ENCODE results near the gene OSCAR.
"Not testable (repeated sequence)": the region's sequence is repeated elsewhere in the genome, so short reads cannot be mapped to it uniquely, and the experiment has no call there.

Gene OSCAR

DNA sequence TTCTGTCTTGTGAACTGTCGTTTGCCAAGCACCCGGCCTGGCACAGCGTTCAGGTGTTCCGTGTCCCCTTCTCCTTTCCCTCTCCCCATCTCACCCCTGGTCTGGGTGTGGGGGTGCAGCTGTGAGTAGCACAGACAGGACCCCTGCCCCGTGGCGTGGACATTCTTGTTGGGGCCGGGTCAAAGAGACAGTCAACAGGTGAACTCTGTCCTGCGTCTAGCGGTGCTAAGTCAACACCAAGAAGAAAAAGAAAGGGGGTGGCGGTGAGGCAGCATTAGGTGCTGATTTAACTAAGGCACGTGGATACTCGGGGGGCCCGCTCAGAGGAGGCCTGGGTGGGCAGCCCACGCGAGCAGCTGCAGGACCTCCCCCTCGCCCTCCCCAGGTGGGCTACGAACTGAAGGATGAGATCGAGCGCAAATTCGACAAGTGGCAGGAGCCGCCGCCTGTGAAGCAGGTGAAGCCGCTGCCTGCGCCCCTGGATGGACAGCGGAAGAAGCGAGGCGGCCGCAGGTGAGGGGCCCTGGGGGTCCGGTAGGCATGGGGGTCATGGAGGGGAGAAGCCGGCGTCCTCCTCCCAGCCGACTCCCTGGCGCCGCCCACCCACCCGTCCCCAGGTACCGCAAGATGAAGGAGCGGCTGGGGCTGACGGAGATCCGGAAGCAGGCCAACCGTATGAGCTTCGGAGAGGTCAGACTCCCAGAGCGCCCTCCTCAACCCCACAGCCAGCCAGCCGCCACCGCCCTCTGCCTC, 27.3 kb upstream of the OSCAR start:
- DNase-seq (ENCODE audit: low read depth in 3 of 3, low spot score in 1 of 3): no peak

DNA sequence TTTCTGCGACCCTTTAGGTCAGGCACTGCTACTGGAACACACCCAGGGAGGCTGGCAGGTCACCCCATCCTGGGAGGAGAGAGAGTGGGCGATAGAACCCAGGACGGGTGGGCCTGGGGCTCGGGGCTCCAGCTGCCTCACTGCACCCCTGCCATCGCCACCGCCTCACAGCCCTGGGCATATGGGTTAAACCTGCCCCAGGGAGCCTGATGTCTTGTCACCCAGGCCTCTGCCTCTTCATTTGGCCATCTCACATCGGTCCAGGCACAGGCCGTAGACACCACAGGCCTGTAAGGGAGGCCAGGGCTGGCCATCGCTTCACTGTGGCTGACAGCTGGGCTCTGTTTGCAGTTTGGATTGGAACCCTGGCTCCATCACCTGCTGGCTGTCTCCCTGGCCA, 25.1 kb upstream of the OSCAR start:
- no peak for DNase-seq (ENCODE audit: low read depth in 3 of 3, low spot score in 1 of 3)

DNA sequence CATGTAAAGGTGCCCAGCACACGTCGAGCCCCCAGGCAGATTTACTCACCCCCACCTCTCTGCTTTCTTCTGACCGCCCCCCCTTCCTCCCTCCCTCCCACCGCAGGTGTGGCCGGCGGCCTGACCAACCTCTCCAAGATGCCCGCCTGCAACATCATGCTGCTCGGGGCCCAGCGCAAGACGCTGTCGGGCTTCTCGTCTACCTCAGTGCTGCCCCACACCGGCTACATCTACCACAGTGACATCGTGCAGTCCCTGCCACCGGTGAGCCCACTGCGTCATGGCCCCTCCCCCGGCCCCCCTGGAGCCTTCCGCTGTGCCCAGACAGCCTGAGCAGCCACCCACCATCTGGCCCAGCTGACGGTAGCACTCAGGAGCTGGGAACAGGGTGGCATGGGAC, 23.8 kb upstream of the OSCAR start:
- no peak for DNase-seq (ENCODE audit: low read depth in 3 of 3, low spot score in 1 of 3)

DNA sequence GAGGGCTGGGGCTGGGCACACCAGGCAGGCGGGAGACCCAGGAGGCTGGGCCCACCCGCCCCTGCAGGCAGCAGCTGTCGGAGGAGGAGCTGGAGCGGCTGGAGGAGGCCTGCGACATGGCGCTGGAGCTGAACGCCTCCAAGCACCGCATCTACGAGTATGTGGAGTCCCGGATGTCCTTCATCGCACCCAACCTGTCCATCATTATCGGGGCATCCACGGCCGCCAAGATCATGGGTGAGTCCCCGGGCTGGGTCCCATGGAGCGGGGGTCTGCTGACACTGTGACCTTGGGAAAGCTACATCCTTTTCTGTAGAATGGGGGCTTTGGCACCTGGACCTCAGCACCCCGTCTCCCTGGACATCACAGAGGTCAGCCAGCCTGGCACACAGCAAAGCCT, 23.1 kb upstream of the OSCAR start:
- DNase-seq (ENCODE audit: low read depth in 3 of 3, low spot score in 1 of 3): no peak

DNA sequence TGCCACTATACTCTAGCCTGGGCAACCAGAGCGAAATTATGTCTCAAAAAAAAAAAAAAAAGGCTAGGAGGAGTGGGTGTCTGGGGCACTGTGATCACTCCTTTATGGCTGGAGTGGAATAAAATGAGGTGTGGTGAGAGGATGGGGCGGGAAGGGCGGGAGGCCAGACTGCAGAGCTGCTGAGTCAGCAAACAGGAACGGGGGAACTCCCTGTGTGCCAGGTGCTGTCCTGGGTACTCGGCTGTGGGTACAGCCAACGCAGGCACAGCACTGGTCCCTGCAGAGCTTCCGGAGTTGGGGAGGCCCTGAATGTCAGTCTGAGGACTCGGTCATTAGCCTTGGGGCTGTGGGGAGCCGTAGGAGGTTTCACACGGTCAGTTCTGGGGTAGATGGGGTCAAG, 20.7 kb upstream of the OSCAR start:
- DNase-seq (ENCODE audit: low read depth in 3 of 3, low spot score in 1 of 3): no peak

DNA sequence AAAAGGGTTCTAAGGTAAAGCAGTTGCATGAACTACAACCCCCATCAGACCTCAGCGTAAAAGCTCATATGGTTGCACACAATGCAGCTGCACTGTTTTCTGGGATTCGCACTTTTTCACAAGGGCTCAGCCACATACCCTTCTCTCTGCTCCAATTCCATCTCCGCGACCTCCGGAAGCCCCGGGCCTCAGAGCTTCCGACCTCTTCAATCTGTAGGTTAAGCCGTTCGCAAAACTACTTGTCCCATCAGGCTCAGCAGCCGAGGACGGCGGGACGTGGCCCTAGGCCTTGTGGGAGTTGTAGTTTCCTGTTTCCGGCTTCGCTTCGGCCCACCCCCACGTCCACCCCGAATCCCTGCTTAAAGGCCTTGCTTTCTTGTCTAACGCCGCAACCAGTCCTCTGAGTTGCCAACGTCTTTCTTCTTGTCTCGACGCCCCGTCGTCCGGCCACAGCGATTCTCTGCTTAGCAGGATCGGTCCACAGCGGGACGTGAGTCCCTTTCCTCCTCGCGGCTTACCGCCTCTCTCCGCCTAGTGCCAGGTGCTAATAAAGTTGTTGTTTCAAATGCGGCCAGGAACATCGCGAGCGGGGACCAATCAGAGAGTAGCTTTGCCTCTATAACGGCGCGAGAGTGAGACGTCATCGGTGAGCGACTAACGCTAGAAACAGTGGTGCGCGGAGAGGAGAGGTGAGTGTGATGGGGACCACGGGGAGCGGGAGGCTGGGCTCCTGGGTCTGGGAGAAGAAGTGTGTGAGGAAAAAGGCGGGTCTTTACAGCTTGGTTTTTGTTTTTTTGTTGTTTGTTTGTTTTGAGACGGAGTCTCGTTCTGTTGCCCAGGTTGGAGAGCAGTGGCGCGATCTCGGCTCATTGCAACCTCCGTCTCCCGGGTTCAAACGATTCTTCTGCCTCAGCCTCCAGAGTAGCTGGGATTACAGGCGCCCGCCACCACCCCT, 14.8 kb upstream of the OSCAR start, which contains the start of the genes PRPF31 and TFPT:
PRPF31 (plus strand) TSS at position 646 of the 955 bp plus-strand sequence. CDS start 2,525 bp downstream, outside the sequence.
TFPT (minus strand) TSS at position 549 of the 955 bp plus-strand sequence; CDS start at position 161, 388 bp downstream.
- peak; percentile 85 to 90 (median 88) for DNase-seq (ENCODE audit: low read depth in 3 of 3, low spot score in 1 of 3)

DNA sequence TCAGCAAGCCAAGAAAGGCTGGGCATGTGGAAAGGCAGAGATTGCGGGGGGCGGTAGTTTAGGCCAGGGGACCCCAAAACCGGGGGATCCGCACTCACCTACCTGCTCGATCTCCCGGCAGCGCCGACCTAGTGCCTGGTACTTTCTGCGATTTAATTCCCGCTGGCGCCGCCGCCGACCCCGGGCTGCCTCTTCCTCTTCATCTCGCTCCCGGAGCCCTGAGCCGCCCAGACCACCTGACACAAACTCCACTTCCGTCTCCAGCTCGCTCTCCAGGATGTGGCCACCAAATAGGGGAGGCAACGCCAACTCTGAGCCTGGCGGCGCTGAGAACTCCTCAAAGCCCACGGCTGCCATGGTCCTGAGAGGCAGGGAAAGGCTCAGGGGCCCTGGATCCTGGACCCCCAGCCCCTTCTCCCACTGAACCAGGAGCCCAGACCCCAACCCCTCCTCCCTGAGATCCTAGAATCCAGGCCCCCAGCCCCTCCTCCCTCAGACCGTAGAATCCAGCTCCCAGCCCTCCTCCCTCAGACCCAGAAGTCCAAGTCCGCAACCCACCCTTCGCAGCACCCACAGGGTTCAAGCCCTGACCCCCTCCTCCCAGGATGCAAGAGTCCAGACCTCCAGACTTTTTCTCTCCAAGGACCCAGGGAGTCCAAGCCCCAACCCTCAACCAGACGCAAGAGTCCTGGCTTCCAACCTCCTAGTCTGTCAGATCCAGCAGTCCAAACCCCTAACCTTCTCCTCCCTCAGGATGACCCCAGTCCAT, 13.9 kb upstream of the OSCAR start:
- DNase-seq (ENCODE audit: low read depth in 3 of 3, low spot score in 1 of 3): no peak

DNA sequence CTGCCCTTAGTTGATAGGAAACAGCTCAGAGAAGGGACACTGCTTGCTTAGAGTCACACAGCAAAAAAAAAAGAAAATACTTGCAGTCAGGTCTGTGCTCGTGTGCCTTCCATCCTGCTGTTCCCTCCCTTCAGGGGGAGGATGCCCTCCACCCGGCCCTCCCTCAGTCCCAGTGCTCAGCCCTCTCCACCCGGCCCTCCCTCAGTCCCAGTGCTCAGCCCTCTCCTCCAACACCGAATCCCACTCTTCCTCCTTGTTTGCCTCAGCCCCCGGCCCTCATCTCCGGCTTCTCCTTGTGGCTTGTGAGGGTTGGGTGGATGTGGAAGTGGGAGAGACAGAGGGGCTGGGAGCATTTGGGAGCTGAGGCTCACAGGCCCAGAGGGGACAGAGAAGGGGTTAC, 9.0 kb upstream of the OSCAR start:
- no peak for DNase-seq (ENCODE audit: low read depth in 3 of 3, low spot score in 1 of 3)

DNA sequence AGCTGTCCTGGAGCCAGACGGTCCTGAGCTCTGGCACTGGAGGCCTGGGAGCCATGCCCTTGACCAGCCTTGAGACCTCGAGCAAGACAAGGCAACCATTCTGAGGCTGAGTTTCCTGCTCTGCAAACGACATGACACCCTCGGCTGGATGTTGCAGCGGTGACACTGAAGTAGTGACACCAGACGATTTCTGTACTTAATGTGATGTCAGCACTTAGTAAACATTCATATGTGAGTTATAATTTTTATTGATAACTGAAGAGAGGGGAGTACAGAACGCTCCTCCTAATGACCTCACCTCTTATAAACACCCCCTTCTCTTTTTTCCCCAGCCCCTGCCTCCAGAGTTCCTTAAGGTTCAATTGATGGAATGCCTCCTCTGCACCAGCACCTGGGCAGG, 7.9 kb upstream of the OSCAR start:
- DNase-seq (ENCODE audit: low read depth in 3 of 3, low spot score in 1 of 3): no peak

DNA sequence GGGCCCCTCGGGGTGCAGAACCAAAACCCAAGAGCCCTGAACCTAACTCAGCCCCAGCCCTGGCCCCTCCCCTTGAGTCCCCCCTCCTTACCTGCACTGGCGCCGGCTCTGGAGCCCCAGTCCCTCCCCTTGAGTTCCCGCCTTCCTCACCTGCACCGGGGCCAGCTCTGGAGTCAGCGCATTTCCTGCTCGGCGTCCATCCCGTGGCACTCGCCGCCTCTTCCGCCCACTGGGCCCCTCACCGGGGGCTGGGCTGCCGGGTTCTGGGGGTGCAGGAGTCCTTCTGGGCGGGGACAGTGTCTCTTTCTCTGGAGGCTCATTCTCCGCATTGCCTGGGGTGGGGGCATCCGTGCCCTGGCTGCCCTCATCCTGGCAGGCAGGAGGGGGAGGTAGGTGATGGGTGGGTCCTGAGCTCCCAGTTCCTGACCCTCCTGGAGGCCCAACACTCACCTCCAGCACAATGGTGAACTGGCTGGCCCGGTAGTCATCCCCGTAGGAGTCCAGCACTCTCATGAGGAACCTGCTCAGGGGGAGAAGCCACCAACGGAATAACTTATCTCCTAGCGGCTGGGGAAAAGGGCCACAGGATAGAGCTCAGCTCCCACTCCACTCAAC, 7.4 kb upstream of the OSCAR start:
- DNase-seq (ENCODE audit: low read depth in 3 of 3, low spot score in 1 of 3): no peak

DNA sequence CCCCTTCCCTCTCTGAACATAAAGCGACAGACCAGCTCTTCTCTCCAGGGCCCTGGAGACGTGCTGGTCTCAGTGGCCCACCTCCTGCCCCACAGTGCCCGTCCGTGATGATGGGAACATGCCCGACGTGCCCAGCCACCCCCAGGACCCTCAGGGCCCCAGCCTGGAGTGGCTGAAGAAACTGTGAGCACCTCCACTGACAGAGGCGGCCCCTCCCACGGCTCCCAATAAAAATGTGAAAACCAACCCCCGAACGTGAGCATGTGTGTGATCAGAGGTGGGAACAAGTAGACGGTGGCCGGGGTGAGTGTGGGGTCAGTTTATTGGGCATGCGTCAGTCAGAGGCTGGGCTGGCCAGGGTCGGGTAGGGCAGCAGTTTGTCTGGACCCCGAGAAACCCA, 6.1 kb upstream of the OSCAR start:
- no peak for DNase-seq (ENCODE audit: low read depth in 3 of 3, low spot score in 1 of 3)

DNA sequence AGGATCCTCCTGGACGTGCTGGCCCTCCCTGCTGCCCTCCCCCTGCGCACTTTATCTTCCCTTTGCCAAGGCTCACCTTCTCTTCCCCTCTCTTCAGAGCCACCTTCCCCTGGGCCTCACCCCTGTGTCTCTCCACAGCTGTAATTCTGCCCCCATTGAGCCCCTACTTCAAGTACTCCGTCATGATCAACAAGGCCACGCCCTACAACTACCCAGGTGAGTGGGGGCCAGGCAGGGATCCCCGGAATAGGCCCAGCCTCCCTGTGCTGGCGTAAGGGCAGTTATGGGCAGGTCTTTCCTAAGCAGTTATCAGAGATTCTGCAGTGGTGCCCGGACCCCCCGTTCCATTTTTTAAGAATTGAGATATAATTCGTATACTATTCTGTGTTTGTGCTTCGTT, 5.2 kb upstream of the OSCAR start:
- no peak for DNase-seq (ENCODE audit: low read depth in 3 of 3, low spot score in 1 of 3)

DNA sequence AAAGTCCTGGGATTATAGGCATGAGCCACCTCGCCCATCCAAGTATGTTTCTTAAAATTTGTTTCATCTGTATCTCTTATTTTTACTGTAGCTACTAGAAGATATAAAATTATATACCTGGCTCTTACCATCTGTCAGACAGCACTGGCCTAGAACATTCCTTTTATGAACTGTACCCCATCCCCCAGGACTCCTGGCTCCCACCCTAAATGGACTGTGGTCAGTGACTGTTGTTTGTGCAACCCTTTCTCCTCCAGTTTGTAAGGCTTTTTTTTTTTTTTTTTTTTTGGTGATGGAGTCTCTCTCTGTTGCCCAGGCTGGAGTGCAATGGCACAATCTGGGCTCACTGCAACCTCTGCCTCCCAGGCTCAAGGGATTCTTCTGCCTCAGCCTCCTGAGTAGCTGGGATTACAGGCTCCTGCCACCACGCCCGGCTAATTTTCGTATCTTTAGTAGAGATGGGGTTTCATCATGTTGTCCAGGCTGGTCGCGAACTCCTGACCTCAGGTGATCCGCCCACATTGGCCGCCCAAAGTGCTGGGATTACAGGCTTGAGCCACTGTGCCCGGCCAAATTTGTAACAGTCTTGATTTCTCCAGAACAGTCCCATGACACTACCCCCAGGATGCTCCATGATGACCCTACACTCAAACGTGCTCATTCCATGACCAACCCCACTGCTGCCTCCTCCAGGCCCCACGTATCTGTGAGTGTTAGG, 4.6 kb upstream of the OSCAR start:
- no peak for DNase-seq (ENCODE audit: low read depth in 3 of 3, low spot score in 1 of 3)

DNA sequence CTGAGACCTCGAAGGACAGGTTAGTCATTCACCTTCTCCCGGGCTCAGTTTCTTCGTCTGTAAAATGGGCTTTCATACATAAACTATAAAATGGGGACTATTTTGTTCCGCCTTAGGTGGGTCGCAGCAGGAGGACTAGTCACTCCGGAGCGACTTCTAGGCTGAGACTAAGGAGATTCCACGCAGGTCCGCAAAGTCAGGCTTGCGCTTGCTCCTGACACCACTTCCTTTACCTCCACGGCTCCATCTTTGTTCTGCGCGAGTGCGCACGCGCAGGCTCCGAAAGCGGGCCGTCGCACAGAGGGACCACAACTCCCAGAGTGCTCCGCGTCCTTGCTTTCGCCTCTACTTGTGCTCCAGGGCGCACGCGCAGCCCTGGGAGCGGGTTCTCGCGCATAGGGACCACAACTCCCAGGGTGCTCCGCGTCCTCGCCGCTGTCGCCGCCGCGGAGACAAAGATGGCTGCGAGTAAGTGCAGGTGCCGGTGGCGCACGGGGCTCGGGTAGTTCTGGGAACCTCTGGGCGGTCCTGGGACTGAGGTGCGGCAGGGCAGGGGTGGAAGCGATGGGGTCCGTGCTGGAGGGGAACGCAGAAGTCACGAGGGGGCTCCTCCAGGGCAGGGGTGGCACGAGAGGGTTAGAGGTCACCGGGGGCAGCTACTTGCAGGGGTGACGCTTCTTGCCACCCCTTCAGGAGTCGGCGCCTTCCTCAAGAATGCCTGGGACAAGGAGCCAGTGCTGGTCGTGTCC, 2.0 kb upstream of the OSCAR start, which contains the start of gene NDUFA3:
NDUFA3 (plus strand) TSS at position 435 of the 749 bp plus-strand sequence; CDS start at position 459, 24 bp downstream.
- DNase-seq (ENCODE audit: low read depth in 3 of 3, low spot score in 1 of 3): peak; percentile 92 to 97 (median 94)

DNA sequence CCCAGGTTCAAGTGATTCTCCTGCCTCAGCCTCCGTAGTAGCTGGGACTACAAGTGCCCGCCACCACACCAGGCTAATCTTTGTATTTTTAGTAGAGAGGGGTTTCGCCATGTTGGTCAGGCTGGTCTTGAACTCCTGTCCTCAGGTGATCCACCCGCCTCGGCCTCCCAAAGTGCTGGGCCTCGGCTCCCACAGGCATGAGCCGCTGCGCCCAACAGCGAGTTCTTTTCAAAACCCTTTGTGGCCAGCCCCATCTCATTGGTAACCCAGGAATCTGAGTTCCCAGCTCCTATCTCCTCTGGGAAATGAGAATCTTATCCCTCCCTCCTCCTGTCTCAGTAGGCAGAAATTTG, 724 bp downstream of the OSCAR start:
- not testable (repeated sequence) for DNase-seq (ENCODE audit: low read depth in 3 of 3, low spot score in 1 of 3)

DNA sequence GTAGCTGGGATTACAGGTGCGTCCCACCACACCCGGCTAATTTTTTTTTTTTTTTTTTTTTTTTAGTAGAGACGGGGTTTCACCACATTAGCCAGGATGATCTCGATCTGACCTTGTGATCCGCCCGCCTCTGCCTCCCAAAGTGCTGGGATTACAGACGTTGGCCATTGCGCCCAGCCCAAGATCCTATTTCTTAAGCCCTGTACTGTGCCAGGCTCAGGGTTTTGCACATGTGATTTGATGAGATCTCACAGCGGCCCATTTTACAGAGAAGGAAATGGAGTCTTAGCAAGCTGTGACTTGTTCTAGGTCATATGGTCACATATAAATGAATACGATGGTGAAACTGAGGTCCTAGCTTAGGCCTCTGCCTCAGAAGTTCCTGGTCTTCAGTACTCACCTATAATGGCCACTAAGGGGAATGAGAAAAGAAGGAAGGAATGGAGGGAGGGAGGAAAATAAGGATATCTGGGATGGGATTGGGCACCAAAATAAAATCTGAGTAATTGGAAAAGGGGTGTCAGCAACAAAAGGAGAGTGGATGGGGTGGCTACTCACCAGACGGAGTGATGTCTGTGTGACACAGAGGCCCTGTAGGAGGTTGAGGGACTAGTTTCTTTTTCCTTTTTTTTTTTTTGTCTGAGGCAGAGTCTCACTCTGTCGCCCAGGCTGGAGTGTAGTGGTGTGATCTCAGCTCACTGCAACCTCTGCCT, 1.3 kb downstream of the OSCAR start:
- DNase-seq (ENCODE audit: low read depth in 3 of 3, low spot score in 1 of 3): no peak

DNA sequence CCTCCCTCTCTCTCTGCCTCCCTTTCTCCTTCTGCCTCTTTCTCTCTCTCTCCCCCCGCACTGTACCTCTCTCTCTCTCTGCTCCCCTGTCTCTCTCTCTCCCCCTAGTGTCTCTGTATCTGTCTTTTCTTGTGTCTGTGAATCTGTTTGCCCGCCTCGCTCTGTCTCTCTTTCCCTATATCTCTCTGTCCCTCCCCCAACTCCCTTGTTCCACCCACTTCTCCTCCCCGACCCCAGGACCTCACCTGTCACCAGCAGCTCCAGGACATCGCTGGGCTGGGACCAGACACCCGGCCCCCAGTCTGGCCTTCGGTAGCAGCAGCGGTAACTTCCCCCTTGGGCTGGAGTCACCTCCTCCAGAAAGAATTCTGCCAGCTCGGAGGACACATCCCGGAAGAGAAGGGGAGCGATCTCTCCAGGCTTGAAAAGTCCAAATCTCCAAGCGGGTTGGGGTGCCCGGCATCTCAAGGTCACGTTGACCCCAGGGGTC, 3.9 kb downstream of the OSCAR start:
- no peak for DNase-seq (ENCODE audit: low read depth in 3 of 3, low spot score in 1 of 3)

DNA sequence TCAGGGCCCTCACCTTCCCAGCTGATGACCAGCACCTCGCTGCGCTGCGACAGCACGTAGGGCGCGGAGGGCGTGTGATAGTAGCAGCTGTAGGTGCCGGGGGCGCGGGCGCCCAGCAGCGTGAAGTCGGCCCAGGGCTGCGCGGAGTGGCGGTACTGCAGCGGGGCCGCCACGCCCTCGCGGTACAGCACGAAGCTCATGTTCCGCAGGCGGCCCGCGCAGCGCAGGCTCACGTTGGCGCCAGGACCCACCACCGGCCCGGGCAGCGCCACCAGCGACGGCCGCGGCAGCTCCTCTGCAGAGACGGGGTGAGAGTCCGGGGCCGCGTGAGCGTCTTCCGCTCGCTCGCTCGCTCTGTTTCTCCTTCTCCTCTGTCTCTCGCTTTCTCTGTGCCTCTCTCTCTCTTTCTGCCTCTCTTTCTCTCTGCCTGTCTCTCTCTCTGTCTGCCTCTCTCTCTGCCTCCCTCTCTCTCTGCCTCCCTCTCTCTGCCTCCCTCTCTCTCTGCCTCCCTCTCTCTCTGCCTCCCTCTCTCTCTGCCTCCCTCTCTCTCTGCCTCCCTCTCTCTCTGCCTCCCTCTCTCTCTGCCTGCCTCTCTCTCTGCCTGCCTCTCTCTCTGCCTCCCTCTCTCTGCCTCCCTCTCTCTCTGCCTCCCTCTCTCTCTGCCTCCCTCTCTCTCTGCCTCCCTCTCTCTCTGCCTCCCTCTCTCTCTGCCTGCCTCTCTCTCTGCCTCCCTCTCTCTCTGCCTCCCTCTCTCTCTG, 4.6 kb downstream of the OSCAR start:
- DNase-seq (ENCODE audit: low read depth in 3 of 3, low spot score in 1 of 3): peak in 1 of 3 donors; percentile 29

Measured in stimulated activated CD4-positive, alpha-beta T cell treated with anti-CD3 and anti-CD28 coated beads, TNF-alpha, amount 100 ng/mL, for 1 hour (primary cell).